ENCODE data around the gene TK2. TPM values are rescaled to one million over a fixed set of nuclear protein-coding genes. Genes with fewer than 3 reads are reported as not detected.
"Not testable (repeated sequence)": the region's sequence is repeated elsewhere in the genome, so short reads cannot be mapped to it uniquely, and the experiment has no call there.

The TK2 gene
- total RNA-seq, 4 donors from 2014 or later = 15.7 to 20.6 (median 16.6) TPM

DNA sequence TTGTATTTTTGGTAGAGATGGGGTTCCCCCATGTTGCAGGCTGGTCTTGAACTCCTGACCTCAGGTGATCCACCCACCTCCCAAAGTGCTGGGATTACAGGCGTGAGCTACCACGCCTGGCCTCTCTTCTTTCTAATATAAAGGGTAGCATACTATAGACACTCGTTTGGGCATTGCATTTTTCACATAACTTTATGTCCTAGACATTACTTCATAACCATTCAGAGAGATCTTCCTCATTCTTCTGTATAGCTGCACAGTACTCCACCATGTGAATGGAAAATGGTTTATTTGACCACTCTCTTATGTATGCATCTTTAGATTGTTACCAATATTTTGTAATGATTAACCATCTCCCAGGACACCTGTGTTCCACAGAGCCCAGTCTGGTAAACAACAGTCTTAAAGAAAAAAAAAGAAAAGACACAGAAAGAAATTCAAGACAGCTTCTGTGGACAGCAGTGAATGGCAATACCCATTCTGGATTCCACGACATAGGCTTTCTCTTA, 42.1 kb downstream of the TK2 start:
- intact Hi-C loops (cut with DNase I; ENCODE audit: low total_unique reads) = no loop called here
- H3K4me1 ChIP-seq = peaks cover 0 to 35% (median 17%) of the 10 kb centered on the region in 4 donors
- H3K27ac ChIP-seq = peak overlapping the region in 1 of 4 donors; percentile 4
- H3K9me3 ChIP-seq = no peaks in the 10 kb centered on the region
- TF ChIP-seq POLR2A (IDR thresholded peaks at IDR 0.05) (no peak), EP300 (IDR thresholded peaks at IDR 0.05; ENCODE audit: low read depth) (no peak), POLR2AphosphoS5 (IDR thresholded peaks at IDR 0.05) (no peak)
- TF ChIP-seq, protein P1, sequence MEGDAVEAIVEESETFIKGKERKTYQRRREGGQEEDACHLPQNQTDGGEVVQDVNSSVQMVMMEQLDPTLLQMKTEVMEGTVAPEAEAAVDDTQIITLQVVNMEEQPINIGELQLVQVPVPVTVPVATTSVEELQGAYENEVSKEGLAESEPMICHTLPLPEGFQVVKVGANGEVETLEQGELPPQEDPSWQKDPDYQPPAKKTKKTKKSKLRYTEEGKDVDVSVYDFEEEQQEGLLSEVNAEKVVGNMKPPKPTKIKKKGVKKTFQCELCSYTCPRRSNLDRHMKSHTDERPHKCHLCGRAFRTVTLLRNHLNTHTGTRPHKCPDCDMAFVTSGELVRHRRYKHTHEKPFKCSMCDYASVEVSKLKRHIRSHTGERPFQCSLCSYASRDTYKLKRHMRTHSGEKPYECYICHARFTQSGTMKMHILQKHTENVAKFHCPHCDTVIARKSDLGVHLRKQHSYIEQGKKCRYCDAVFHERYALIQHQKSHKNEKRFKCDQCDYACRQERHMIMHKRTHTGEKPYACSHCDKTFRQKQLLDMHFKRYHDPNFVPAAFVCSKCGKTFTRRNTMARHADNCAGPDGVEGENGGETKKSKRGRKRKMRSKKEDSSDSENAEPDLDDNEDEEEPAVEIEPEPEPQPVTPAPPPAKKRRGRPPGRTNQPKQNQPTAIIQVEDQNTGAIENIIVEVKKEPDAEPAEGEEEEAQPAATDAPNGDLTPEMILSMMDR (IDR thresholded peaks at IDR 0.05) = no peak
- H3K4me3 ChIP-seq = no peak overlapping the region
- WGBS, 2 donors (ENCODE audit: low coverage in 1 of 2) = 74 to 78% methylated on average over 2 to 4 of the region's 4 CpGs
- H3K36me3 ChIP-seq = no peaks in the 10 kb centered on the region
- in situ Hi-C loops (cut with MboI; ENCODE audit: low pct_ligation_motif_present in 1 of 4, low pct_unique_long_range_greater_than_20kb in 1 of 4, low sequenced_read_pairs in 3 of 4) = no loop called here
- DNase-seq = no peak
- no peaks in the 10 kb centered on the region for H3K27me3 ChIP-seq

GRCh38 chr16:66503612-66504011, 46.3 kb downstream of the TK2 start:
- intact Hi-C loops (cut with DNase I; ENCODE audit: low total_unique reads) = no loop called here
- no peaks in the 10 kb centered on the region for H3K36me3 ChIP-seq
- 79 to 88% methylated on average over 3 of the region's 3 CpGs for WGBS, 2 donors (ENCODE audit: low coverage in 1 of 2)
- no peaks in the 10 kb centered on the region for H3K9me3 ChIP-seq
- in situ Hi-C loops (cut with MboI; ENCODE audit: low pct_ligation_motif_present in 1 of 4, low pct_unique_long_range_greater_than_20kb in 1 of 4, low sequenced_read_pairs in 3 of 4) = no loop called here
- H3K4me3 ChIP-seq = no peak overlapping the region
- no peaks in the 10 kb centered on the region for H3K27me3 ChIP-seq
- no peak for DNase-seq
- H3K4me1 ChIP-seq = peaks cover 0 to 22% (median 7%) of the 10 kb centered on the region in 4 donors
- no peak overlapping the region for H3K27ac ChIP-seq
- TF ChIP-seq, protein P1 (IDR thresholded peaks at IDR 0.05) = no peak
- TF ChIP-seq POLR2AphosphoS5 (IDR thresholded peaks at IDR 0.05) = no peak
- TF ChIP-seq POLR2A (IDR thresholded peaks at IDR 0.05) = no peak
- TF ChIP-seq EP300 (IDR thresholded peaks at IDR 0.05; ENCODE audit: low read depth) = no peak

DNA sequence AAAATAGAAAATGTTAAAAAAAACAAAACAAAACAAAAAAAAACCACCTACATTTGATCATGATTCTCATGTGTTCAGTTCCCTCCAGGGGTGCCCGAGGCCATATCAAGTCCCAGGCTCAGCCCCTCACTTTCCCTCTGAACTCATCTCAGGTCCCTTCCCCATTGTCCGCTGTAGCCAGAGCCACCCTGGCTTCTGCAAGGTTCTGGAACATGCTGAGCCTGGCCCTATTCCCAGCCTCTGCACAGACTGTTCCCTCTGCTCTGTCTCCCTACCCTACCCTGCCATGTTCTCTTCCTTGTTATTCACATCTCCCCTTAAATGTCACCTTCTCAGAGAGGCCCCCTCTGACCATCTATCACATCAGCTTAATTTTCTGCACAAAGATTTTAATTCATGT, 46.9 kb downstream of the TK2 start:
- no peaks in the 10 kb centered on the region for H3K9me3 ChIP-seq
- no peak overlapping the region for H3K27ac ChIP-seq
- H3K36me3 ChIP-seq = no peaks in the 10 kb centered on the region
- in situ Hi-C loops (cut with MboI; ENCODE audit: low pct_ligation_motif_present in 1 of 4, low pct_unique_long_range_greater_than_20kb in 1 of 4, low sequenced_read_pairs in 3 of 4) (no loop called here), intact Hi-C loops (cut with DNase I; ENCODE audit: low total_unique reads) (no loop called here)
- H3K27me3 ChIP-seq = no peaks in the 10 kb centered on the region
- 83 to 86% methylated on average over 2 of the region's 2 CpGs for WGBS, 2 donors (ENCODE audit: low coverage in 1 of 2)
- H3K4me1 ChIP-seq = peaks cover 0 to 17% (median 5%) of the 10 kb centered on the region in 4 donors
- DNase-seq = no peak
- TF ChIP-seq EP300 (IDR thresholded peaks at IDR 0.05; ENCODE audit: low read depth) = no peak
- no peak for TF ChIP-seq POLR2AphosphoS5 (IDR thresholded peaks at IDR 0.05)
- TF ChIP-seq POLR2A (IDR thresholded peaks at IDR 0.05) = no peak
- TF ChIP-seq, protein P1 (IDR thresholded peaks at IDR 0.05) = no peak
- no peak overlapping the region for H3K4me3 ChIP-seq

DNA sequence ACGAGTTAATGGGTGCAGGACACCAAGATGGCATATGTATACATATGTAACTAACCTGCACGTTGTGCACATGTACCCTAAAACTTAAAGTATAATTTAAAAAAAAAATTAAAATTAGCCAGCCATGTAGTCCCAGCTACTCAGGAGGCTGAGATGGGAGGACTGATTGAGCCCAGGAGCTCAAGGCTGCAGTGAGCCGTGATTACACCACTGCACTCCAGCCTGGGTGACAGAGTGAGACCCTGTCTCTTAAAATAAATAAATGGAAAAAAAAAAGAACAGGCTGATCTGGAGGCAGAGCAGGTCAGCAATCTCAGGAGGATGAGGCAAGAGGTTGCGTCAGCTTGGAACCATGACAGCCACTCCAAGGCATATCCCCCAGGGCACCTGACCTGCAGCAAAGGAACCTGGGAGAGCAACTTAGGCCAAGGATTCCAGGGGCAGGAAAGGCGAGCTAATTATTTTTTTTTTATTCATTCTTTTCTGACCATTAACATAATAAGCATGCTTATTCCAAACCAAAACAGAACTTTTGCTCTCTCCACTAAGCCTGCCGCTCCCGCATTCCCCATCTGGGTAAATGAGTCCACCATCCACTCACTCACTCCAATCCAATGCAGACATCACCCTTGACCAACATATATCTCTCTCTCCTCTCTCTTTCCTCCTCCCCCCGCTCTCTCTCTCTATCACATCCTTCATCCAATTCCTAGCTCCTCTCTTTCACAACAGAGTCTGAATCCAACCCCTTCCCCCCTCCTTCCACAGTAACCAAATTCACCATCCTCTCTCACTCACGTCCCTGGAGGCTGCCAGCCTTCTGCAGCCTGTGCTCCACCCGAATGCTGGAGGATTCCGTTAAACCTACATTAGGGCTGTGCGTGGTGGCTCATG, 47.7 kb downstream of the TK2 start:
- Histone ChIP-seq H3K27ac (no peak overlapping the region), H3K27me3 (no peaks in the 10 kb centered on the region), H3K9me3 (no peaks in the 10 kb centered on the region), H3K4me3 (no peak overlapping the region), H3K4me1 (peaks cover 0 to 11% (median 3%) of the 10 kb centered on the region in 4 donors), H3K36me3 (no peaks in the 10 kb centered on the region)
- 88 to 91% methylated on average over 11 to 12 of the region's 12 CpGs for WGBS, 2 donors (ENCODE audit: low coverage in 1 of 2)
- in situ Hi-C loops (cut with MboI; ENCODE audit: low pct_ligation_motif_present in 1 of 4, low pct_unique_long_range_greater_than_20kb in 1 of 4, low sequenced_read_pairs in 3 of 4) = no loop called here
- no peak for DNase-seq
- TF ChIP-seq POLR2A (IDR thresholded peaks at IDR 0.05) (no peak), EP300 (IDR thresholded peaks at IDR 0.05; ENCODE audit: low read depth) (no peak), POLR2AphosphoS5 (IDR thresholded peaks at IDR 0.05) (no peak)
- TF ChIP-seq, protein P1 (IDR thresholded peaks at IDR 0.05) = no peak
- intact Hi-C loops (cut with DNase I; ENCODE audit: low total_unique reads) = no loop called here

DNA sequence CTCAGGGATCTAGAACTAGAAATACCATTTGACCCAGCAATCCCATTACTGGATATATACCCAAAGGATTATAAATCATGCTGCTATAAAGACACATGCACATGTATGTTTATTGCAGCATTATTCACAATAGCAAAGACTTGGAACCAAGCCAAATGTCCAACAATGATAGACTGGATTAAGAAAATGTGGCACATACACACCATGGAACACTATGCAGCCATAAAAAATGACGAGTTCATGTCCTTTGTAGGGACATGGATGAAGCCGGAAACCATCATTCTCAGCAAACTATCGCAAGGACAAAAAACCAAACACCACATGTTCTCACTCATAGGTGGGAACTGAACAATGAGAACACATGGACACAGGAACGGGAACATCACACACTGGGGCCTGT, 48.4 kb downstream of the TK2 start:
- H3K36me3 ChIP-seq; H3K27ac ChIP-seq; intact Hi-C loops (cut with DNase I; ENCODE audit: low total_unique reads); in situ Hi-C loops (cut with MboI; ENCODE audit: low pct_ligation_motif_present in 1 of 4, low pct_unique_long_range_greater_than_20kb in 1 of 4, low sequenced_read_pairs in 3 of 4); H3K4me3 ChIP-seq; DNase-seq; H3K27me3 ChIP-seq; H3K9me3 ChIP-seq: not testable (repeated sequence)
- WGBS, 2 donors (ENCODE audit: low coverage in 1 of 2) = 82% methylated on average over 4 of the region's 4 CpGs; no CpG with 5 or more reads in 1 of the 2 donors
- peaks cover 0 to 11% (median 3%) of the 10 kb centered on the region in 4 donors for H3K4me1 ChIP-seq

DNA sequence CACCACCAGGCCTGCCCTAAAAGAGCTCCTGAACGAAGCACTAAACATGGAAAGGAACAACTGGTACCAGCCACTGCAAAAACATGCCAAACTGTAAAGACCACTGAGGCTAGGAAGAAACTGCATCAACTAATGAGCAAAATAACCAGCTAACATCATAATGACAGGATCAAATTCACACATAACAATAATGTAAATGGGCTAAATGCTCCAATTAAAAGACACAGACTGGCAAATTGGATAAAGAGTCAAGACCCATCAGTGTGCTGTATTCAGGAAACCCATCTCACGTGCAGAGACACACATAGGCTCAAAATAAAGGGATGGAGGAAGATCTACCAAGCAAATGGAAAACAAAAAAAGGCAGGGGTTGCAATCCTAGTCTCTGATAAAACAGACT, 52.0 kb downstream of the TK2 start:
- H3K36me3 ChIP-seq; H3K27ac ChIP-seq; H3K4me3 ChIP-seq; H3K27me3 ChIP-seq; DNase-seq; H3K4me1 ChIP-seq; H3K9me3 ChIP-seq; intact Hi-C loops (cut with DNase I; ENCODE audit: low total_unique reads): not testable (repeated sequence)
- 88 to 93% methylated on average over 1 to 2 of the region's 2 CpGs for WGBS, 2 donors (ENCODE audit: low coverage in 1 of 2)
- in situ Hi-C loops (cut with MboI; ENCODE audit: low pct_ligation_motif_present in 1 of 4, low pct_unique_long_range_greater_than_20kb in 1 of 4, low sequenced_read_pairs in 3 of 4) = loop anchor here in 2 of 4 donors (25.0 kb wide), 1 partner anchor 89 kb away; the partner anchor contains the start of gene CMTM2 (in 2 of the 2)

Measured in transverse colon (tissue), 4 donors.